ENCODE data around the gene DCTD.

Gene DCTD

DNA sequence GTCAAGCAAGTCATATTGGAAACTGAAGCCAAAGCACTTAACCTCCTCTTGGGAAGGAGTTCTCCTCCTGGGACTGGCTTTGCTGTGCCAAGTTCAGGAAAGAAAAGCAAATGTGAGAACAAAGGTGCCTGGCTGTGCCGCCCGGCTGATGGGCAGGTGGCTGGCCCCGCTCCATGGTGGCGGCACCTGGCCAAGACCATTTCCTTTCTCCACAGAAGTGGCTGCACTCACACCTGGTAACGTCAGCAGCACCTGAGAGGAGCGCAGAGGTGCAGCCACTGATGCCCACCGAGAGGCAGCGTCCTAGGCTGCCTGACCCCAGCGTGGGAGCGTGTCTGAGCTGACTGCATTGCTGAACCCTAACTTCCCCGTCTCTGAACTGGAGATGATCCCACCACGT is 54.3 kb downstream of the DCTD start:
- DNase-seq (ENCODE audit: insufficient read length, low spot score) (no peak), FAIRE-seq (no peak)
- TF ChIP-seq, protein P1, sequence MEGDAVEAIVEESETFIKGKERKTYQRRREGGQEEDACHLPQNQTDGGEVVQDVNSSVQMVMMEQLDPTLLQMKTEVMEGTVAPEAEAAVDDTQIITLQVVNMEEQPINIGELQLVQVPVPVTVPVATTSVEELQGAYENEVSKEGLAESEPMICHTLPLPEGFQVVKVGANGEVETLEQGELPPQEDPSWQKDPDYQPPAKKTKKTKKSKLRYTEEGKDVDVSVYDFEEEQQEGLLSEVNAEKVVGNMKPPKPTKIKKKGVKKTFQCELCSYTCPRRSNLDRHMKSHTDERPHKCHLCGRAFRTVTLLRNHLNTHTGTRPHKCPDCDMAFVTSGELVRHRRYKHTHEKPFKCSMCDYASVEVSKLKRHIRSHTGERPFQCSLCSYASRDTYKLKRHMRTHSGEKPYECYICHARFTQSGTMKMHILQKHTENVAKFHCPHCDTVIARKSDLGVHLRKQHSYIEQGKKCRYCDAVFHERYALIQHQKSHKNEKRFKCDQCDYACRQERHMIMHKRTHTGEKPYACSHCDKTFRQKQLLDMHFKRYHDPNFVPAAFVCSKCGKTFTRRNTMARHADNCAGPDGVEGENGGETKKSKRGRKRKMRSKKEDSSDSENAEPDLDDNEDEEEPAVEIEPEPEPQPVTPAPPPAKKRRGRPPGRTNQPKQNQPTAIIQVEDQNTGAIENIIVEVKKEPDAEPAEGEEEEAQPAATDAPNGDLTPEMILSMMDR (IDR thresholded peaks at IDR 0.05; ENCODE audit: insufficient read depth, missing control alignments): no peak

DNA sequence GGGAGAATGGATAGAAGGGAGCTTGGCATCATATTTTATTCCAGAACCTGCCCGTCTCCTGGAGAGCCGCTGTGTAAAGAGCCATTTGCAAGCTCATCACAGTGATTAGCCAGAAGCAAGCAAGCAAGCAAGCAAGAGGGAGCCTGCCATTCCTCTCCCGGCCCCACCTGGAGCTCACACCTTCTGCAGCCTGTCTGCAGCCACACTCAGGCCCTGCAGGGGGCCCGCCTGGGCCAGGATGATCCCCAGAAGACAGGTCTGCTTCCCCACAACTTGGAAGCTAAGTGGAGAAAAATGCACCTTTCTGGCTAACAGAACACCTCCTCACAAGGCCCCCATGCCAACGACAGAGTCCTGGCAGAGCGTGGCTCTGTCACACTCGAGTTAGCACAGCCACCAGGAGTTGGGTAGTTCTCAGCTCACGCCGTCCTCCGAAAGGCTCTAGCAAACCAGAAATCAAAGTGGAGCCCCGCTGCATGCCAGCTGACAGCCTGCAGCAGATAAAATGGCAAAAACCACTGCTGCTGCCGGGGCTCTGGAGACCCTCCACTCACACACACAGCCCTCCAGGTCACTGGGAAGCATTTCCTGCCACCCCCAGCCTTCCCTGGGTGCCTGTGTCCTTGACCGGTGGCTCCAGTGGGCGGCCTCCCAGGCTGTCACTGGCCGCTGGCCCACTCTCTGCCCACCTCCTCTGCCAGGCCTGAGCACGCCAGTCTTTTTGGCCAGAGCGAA is 54.9 kb downstream of the DCTD start:
- FAIRE-seq (no peak), DNase-seq (ENCODE audit: insufficient read length, low spot score) (no peak)
- TF ChIP-seq, protein P1 (IDR thresholded peaks at IDR 0.05; ENCODE audit: insufficient read depth, missing control alignments): no peak

DNA sequence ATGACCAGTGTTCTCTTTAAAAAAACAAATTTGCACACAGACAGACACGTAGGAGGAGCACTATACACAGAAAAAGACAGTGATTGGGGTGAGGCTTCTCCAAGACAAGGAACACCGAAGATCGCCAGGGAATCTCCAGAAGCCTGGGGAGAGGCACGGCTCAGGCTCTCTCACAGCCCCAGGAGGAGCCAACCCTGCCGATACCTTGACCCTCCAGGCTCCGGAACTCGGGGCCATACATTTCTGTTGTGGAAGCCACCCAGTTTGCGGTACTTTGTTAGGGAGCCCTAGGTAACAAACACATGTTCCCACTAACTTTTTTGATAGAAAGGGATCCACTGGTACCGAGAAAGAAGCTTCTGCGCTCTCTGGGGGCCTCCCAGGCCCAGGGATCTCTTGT is 55.8 kb downstream of the DCTD start:
- FAIRE-seq: no peak
- DNase-seq (ENCODE audit: insufficient read length, low spot score): no peak
- TF ChIP-seq, protein P1 (IDR thresholded peaks at IDR 0.05; ENCODE audit: insufficient read depth, missing control alignments): no peak

DNA sequence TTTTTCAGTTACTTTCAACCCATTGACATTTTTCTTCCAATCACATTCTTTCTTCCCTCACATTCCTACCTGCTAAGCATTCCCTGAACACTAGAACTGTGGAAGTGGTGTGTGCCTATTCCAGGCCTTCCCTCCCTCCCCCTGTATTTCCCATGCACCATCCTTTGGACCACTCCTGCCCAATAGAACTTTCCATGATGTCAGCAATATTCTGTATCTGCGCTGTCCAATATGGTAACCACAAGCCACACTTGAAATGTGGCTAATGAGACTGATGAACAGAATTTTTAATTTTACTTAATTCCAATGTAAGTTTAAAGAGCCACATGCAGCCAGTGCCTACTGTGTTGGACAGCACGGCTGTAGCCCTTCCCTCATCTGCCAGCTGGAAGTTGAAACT is 57.5 kb downstream of the DCTD start:
- FAIRE-seq: no peak
- DNase-seq (ENCODE audit: insufficient read length, low spot score): no peak
- TF ChIP-seq, protein P1 (IDR thresholded peaks at IDR 0.05; ENCODE audit: insufficient read depth, missing control alignments): no peak

DNA sequence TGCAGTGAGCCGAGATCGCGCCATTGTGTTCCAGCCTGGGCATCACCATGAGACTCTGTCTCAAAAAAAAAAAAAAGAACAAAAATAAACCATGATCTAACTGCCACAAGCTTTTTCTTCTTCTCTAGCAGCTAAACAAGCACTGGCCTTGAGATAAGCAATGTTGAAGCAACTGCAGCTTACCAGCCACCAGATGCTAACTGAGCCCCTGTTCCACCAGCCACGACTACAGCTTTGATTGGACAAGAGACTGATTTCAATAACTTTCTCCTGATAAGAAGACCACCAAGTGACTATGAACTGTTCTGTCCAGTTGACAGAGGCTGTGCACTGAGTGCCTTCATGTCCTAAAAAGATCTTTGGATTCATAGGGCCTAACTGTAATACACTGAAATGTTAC is 58.5 kb downstream of the DCTD start:
- FAIRE-seq (no peak), DNase-seq (ENCODE audit: insufficient read length, low spot score) (no peak)
- TF ChIP-seq, protein P1 (IDR thresholded peaks at IDR 0.05; ENCODE audit: insufficient read depth, missing control alignments): no peak

DNA sequence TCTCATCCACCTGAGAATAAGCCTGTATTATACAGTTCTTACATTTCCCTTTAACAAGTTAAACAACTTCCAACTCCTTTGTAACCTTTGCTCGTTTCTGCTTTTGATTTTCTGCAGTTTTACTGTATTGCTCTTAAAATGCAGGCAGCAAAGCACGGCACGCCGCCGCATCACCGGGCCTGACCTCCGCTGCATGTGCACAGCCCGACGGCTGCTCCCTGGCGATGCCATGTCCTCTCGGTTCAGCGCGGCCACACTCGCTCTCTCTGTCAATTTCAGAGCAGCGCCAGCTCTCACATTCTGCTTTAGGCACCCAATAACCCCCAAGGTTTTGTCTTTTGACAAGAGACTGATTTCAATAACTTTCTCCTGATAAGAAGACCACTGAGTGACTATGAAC is 60.3 kb downstream of the DCTD start:
- DNase-seq (ENCODE audit: insufficient read length, low spot score): no peak
- FAIRE-seq: no peak
- TF ChIP-seq, protein P1 (IDR thresholded peaks at IDR 0.05; ENCODE audit: insufficient read depth, missing control alignments): no peak

DNA sequence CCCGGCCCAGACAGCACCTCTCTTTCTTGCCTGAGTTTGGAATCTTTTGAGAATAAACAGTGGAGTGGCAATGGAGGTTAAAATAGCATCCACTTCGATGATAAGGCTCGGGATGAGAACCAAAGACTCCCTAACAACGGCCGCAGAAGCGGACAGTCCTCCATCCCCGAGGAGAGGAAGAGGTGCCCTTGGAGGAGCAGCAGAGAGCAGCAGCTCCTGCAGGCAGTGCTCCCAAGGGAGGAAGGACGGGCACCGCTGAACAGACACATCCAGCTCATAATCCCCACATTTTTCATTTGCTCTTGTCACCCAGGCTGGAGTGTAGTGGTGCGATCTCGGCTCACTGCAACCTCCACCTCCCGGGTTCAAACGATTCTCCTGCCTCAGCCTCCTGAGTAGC is 61.3 kb downstream of the DCTD start:
- DNase-seq (ENCODE audit: insufficient read length, low spot score) (no peak), FAIRE-seq (no peak)
- TF ChIP-seq, protein P1 (IDR thresholded peaks at IDR 0.05; ENCODE audit: insufficient read depth, missing control alignments): no peak
